GM21825 (cell line): ENCODE results near the gene PCDHGA1.
A peak's percentile ranks its signal among the peaks of the same experiment; 100 is the strongest.
"Not testable (repeated sequence)": the region's sequence is repeated elsewhere in the genome, so short reads cannot be mapped to it uniquely, and the experiment has no call there.

ENCODE experiments used
- ATAC-seq: cut with Tn5 transposase; IDR thresholded peaks from one replicate; pipeline ENCODE4 v1.9.1; 2021; ENCODE audit warnings: mild to moderate bottlenecking, moderate library complexity; ENCODE audit not compliant: unreplicated experiment

PCDHGA1 gene

DNA sequence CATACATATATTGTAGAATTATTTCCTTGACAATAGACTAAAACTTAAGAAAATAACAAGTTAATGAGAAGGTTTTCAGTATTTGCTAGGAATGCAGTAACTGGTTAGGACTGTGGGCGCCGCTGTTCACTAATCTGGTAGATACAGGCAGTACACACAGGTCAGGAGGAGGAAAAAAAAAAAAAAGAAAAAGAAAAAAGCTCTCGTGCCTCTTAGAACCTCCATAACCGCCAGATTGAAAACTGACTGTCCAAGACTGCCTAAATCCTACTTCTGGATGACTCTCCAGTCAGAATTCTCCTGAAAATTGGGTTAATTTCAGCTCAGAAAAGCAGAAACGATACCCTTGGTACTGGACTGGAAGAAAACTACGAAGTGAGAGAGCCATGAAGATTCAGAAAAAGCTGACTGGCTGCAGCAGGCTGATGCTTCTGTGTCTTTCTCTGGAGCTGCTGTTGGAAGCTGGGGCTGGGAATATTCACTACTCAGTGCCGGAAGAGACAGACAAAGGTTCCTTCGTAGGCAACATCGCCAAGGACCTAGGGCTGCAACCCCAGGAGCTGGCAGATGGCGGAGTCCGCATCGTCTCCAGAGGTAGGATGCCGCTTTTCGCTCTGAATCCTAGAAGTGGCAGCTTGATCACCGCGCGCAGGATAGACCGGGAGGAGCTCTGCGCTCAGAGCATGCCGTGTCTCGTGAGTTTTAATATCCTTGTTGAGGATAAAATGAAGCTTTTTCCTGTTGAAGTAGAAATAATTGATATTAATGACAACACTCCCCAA, at the start of gene PCDHGA1:
TSS of gene PCDHGA1 (plus strand) at position 216 of the 782 bp plus-strand sequence.
- ATAC-seq: no peak

DNA sequence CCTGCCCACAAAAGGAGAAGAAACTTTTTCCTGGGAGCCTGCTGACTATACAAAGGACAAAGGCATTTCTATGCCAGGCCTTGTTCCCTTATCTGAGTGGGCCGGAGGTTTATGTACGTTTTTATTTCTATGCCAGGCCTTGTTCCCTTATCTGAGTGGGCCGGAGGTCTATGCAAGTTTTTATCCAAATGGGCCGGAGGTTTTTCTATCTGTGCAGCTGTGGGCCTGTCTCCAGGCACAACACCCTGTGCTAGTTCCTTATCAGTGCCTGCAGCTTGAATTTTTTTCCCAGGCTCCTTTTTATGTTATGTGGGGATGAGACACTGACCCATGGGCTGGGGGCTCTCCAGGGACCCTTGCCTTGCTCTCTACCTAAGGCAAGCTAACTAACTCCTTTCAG, 31.9 kb upstream of the PCDHGA1 start:
- no peak for ATAC-seq

DNA sequence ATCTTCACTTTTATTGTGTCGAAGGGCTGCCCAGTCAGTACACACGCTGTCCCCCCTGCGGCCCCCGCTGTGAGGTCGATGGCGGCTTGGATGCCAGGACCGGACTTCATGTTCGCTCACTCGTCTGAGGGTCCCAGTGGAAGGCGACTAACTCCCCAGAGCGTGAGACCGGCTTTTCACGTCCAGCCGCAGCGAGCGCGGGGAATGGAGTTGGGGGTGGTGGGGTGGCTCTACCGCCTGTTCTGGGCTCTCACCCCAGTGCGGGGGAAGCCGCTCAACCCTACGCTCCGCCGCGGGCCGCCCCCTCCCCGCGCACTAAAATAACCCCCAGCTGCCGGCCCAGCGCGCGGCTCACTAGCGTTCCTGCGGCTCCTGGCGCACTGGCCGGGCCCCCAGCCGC, 26.6 kb upstream of the PCDHGA1 start, which contains the start of gene SLC25A2:
TSS of gene SLC25A2 (minus strand) at position 294 of the 400 bp plus-strand sequence. CDS start at position 110, 184 bp downstream.
- ATAC-seq: no peak

DNA sequence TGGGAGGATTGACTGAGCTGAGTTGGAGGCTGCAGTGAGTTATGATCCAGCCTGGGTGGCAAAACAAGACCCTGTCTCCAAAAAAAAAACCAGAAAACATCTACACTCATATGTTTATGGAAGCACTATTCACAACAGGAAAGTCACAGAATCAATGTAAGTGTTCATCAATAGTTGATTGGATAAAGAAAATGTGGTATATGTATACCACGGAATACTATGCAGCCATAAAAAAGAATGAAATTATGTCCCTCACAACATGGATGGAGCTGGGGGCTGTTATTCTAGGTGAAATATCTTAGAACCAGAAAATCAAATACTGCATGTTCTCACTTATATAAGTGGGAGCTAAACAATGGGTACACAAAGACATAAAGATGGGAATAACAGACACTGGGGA, 23.7 kb upstream of the PCDHGA1 start:
- no peak for ATAC-seq

DNA sequence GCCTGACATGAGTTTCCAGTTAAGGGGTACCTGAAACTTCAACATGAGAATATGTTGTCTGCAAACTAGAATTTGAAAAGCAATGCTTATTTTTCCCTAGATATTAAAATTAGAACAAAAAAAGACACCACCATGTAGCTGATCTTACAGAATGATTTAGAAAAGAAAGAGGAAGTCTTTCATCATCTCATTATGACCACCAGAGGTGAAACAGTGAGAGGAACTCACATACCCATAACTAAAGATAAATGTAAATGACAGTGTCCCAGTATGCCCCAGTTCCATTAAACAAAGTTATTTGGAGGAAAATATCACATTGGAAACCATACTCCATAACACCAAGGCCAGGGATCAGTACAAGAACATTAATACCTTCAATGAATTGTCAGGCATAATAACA, 16.6 kb upstream of the PCDHGA1 start:
- no peak for ATAC-seq

DNA sequence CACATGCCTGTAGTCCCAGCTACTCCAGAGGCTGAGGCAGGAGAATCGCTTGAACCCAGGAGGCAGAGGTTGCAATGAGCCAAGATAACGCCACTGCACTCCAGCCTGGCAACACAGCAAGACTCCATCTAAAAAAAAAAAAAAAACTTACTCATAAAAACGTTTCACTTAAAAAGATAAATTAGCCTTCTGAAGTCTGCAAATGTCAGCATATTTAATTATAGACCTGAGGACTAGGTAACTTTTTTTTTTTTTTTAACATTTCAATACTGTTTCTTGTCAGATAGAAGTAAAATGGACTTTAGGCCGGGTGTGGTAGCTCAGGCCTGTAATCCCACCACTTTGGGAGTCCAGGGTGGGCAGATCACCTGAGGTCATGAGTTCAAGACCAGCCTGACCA, 13.4 kb upstream of the PCDHGA1 start:
- ATAC-seq: not testable (repeated sequence)

DNA sequence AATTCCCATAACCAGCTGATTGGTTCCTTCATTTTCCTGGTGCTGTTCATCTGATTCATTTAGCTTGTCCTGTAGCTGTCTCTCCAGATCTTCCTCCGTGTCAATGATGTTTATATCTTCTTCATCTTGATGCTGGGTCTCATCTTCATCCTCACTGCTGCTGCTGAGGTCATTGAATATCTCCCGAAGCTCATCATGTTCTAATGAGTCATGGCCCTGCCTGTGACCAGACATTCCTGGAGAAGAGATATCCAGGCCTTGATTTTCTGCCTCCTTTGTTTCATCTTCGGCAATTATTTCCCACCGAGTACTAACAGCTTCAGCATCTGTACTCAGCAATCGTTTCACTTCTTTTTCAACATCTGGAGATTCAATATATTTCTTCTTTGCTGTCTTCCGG, 11.1 kb upstream of the PCDHGA1 start:
- ATAC-seq: no peak

DNA sequence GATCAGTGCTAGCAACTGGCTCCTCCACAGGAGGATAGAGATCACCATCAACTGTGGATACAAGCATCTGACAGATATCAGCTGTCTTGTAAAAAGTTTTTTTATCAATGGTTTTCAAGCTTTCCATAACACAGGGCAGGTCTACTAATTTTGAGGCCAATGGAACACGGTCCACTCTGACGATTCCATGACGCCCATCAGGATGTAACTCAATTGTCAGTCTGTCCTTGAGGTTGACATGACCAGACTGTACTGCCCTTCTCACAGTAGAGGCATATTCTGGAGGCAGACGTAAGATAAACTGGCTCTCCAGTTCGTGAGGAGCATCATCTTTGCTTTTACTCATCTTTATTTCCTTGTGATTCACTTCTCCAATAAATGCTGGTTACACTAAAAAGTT, 10.6 kb upstream of the PCDHGA1 start:
- no peak for ATAC-seq

DNA sequence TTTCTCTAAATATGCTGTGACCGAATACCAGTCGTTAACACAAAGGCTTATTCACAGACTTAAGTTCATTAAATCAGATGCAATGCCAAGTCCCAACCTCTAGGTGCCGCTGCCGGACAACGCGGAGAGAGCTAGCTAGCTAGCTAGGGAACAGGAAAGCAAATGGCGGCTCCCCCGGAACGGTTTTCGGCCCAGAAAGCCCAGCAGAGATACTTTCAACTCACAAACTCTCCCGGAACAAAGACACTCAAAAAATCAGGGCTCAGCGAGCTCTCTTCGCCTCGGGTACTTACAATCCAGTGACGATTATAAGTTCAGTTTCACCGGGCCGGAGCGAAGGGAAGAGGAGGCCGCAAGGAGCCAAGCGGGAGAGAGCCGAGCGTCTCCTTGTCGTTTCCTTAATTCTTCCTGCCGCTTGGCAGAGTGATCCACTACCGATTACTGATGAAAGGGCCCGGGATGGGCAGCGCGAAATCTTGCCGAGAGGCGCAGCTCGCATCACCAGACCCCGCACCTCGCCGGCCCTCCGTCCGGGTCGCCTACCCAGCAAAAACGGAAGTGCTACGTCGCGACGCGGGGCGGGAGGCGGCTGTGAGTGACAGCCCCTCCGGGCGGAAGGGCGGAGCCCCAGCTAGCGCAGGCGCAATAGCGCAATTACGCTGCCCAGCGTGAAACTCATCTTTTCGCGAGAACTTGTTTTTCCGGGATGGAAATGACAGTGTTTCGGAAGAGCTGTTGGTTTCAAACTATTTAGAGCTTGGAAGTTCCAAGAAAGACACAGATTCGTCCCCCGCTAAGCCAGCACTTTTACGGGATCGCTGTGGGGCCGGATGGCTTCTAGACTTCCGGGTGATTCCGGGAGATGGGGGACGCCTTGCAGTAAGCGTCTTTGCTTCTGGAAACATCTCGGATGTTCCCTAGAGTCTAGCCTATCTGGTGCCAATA, 9.8 kb upstream of the PCDHGA1 start, which contains the start of gene TAF7:
TSS of gene TAF7 (minus strand) at position 560 of the 945 bp plus-strand sequence. CDS start 740 bp downstream, outside the sequence.
- peak; percentile 95 for ATAC-seq

DNA sequence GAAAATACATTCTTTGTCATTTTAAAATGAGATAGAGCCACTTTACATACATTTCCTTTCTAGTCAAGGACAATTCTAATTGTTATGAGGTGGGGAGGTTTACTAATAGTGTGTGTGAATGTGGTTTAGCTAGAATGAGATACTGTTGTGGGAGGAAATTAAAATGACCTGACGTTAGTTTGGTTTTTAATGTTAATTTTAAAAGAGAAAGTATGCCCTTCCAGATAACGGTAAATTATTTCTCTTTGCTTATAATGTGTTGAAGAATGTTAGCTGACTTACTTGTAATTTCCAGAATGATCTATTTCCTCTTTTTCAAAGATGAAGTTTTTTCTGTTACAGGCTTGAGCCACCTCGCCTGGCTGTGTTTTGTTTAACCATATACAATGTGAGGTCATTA, 8.1 kb upstream of the PCDHGA1 start:
- ATAC-seq: no peak

DNA sequence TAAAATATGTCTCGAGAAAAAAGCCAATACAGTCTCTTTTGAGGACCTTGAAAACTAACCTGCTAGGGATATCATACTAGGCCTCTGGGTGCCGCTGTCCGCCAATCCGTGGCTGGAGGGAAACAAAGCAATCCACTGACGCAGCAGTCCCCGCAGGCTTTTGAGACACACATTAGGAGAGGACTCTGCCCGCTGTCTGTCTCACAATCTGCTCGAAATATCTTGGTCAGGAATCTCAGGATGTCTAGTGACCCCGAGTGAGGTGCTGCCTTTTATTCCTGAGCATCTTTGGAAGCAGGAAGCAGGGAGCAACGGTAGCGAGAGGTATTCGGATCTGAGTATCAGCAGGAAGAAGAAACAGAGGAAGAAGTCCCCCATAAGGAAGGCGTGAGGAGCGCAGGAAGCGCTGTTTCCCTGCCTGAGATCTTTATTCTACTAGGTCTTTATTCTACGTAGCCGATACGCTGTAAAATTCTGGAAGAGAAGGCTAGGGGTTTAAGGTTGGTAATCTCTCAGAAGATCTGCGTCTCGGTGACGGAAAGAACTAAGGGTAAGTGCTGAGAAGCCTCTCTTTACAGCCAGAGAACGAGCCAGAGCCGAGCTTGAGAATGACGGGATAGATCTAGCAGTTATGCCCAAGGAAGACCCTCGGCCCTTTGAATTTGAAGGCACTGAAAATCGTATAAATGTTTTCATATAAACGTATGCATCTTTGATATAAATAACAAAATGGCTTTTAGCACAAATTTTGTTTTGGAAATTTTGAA, 4.0 kb upstream of the PCDHGA1 start:
- peak; percentile 91 for ATAC-seq

DNA sequence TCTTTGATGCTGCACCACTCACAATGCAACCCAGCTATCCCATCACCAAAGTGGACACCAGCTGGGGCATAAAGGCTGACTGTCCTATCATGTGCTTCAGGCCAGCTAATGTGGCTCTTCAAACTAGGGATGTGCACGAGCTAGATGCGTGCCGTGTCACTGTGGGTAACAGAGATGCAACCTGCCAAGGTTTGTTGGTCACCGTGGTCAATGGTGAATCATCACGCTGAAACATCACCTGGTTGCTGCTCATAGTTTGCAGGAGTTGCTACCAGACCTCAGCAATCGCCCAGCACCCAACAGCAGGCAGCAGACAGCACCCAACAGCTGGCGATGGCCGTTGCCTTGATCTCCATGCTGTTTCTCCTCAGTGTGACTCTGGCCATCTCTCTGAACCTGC, 2.1 kb upstream of the PCDHGA1 start:
- no peak for ATAC-seq

DNA sequence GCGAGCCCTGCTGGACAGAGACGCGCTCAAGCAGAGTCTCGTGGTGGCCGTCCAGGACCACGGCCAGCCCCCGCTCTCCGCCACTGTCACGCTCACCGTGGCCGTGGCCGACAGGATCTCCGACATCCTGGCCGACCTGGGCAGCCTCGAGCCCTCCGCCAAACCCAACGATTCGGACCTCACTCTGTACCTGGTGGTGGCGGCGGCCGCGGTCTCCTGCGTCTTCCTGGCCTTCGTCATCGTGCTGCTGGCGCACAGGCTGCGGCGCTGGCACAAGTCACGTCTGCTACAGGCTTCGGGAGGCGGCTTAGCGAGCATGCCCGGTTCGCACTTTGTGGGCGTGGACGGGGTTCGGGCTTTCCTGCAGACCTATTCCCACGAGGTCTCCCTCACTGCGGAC, 2.3 kb downstream of the PCDHGA1 start:
- not testable (repeated sequence) for ATAC-seq

DNA sequence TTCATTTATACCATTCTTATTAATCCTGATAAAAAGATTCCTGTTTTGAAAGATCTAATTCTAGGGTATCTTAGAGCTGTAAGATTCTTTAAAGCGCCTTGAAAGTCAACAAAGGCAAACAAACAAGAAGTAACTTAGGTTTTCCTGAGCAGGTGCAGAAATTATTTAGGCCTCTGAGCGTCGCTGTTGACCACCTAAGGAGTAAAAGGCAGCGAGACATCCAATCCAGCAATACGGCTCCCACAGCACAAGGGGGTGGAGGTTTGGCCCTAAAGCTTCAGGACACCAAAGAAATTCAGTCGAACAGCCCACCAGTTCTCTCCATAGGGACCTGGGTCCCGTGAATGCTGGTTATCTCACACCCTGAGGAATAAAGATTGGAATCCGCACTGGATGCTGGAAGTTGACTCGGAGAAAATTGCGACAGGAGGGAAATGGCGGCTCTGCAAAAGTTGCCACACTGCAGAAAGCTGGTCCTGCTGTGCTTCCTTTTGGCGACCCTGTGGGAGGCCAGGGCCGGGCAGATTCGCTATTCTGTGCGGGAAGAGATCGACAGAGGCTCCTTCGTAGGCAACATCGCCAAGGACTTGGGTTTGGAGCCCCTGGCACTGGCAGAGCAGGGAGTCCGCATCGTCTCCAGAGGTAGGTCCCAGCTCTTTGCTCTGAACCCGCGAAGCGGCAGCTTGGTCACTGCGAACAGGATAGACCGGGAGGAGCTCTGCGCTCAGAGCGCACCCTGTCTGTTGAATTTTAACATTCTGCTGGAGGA, 8.4 kb downstream of the PCDHGA1 start, which contains the start of gene PCDHGA2:
TSS of gene PCDHGA2 (plus strand) at position 223 of the 769 bp plus-strand sequence.
- no peak for ATAC-seq

DNA sequence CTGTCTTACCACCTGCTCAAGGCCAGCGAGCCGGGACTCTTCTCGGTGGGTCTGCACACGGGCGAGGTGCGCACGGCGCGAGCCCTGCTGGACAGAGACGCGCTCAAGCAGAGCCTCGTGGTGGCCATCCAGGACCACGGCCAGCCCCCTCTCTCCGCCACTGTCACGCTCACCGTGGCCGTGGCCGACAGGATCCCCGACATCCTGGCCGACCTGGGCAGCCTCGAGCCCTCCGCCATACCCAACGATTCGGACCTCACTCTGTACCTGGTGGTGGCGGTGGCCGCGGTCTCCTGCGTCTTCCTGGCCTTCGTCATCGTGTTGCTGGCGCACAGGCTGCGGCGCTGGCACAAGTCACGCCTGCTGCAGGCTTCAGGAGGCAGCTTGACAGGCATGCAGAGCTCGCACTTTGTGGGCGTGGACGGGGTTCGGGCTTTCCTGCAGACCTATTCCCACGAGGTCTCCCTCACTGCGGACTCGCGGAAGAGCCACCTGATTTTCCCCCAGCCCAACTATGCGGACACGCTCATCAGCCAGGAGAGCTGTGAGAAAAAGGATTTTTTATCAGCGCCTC, 10.6 kb downstream of the PCDHGA1 start:
- not testable (repeated sequence) for ATAC-seq

DNA sequence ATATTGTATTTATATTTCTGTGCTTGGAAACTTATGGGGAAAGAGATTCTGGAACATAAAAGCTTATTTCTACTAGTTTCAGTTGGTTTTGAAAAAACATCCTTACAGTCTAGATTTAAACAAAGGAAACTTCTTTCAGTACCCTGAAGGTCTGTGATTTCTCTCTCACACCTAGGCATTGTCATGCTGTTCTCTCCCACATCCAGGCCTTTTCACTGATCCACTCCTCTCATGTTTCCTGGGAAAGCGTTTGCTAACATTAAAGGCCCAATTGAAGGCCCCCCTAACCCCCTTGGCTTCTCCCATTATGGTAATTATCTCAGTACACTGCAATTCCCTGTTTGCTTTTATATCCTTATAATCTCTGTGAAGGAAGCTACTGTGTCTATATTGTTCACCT, 12.5 kb downstream of the PCDHGA1 start:
- ATAC-seq: no peak

DNA sequence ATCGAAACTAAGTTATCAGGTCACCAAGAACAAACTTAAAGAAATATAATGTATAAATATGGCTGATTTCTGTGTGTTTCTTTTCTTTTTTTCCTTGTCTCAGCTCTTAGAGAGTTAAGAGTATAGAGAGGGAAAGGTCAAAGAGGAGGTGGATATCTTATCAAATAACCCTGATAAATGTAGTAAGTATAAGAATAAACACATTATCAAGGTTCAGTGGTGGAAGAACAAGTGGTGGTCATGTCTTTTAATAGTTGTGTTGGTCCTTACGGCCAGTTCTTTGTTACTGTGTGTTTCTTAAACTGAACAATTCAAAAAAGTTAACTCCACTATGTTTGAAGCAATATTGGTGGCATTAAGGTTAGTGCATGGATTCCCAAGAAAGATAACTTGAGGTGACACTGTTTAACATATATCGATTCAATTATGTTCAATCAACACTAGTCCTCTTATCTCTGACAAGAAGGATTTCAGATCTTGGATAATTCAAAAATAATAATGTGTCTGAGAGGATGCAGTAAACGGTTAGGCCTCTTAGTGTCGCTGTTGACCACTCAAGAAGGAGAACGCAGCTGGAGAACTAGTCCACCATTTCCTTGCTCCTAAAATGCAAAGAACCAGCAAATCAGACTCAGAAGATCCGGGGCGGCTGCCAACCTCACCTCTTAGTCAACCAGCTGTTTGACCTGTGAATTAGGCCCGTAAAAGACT, 13.1 kb downstream of the PCDHGA1 start, which contains the start of gene PCDHGA3:
TSS of gene PCDHGA3 (plus strand) at position 588 of the 711 bp plus-strand sequence. CDS start 205 bp downstream, outside the sequence.
- no peak for ATAC-seq

DNA sequence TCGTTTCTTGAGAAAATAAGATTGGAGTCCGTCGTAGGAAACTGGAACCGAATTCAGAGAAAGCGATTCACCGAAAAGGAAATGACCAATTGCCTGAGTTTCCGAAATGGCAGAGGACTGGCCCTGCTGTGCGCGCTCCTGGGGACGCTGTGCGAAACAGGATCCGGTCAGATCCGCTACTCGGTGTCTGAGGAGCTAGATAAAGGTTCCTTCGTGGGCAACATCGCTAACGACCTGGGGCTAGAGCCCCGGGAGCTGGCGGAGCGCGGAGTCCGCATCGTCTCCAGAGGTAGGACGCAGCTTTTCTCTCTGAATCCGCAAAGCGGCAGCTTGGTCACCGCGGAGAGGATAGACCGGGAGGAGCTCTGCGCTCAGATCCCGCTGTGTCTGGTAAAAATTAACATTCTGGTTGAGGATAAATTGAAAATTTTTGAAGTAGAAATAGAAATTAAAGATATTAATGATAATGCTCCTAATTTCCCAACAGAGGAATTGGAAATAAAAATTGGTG, 13.7 kb downstream of the PCDHGA1 start:
- no peak for ATAC-seq

DNA sequence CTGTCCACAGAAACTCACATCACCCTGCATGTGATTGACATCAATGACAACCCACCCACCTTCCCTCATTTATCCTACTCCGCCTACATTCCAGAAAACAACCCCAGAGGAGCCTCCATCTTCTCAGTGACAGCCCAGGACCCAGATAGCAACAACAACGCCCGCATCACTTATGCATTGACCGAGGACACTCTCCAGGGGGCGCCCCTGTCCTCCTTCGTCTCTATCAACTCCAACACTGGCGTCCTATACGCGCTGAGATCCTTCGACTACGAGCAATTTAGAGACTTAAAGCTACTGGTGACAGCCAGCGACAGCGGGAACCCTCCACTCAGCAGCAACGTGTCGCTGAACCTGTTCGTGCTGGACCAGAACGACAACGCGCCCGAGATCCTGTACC, 15.0 kb downstream of the PCDHGA1 start:
- ATAC-seq: no peak
